ENCODE measurements around the gene SLC7A5.

DNA sequence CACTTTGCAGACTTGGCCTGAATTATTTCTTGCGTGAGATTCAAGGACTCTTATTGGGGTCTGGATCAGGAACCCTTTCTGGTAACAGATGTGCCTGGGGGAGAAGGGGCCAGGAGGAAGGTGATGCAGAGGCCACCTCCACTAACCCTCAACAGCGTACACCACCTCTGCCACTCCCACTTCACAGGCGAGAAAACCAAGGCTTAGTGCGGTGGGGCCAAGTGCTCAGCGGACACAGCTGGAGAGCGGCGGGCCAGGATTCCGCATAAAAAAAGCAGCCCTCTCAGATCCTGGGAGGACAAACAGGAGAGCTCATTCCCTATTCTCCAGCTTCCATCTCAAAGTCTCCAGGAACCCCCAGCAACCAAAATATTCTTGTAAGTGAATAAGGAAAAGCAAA is 51.4 kb downstream of the SLC7A5 start:
- TF ChIP-seq POLR2A (IDR thresholded peaks at IDR 0.05): no peak
- TF ChIP-seq, protein P1, sequence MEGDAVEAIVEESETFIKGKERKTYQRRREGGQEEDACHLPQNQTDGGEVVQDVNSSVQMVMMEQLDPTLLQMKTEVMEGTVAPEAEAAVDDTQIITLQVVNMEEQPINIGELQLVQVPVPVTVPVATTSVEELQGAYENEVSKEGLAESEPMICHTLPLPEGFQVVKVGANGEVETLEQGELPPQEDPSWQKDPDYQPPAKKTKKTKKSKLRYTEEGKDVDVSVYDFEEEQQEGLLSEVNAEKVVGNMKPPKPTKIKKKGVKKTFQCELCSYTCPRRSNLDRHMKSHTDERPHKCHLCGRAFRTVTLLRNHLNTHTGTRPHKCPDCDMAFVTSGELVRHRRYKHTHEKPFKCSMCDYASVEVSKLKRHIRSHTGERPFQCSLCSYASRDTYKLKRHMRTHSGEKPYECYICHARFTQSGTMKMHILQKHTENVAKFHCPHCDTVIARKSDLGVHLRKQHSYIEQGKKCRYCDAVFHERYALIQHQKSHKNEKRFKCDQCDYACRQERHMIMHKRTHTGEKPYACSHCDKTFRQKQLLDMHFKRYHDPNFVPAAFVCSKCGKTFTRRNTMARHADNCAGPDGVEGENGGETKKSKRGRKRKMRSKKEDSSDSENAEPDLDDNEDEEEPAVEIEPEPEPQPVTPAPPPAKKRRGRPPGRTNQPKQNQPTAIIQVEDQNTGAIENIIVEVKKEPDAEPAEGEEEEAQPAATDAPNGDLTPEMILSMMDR (IDR thresholded peaks at IDR 0.05 in 4 of 5, conservative IDR thresholded peaks at IDR 0.05 in 1 of 5): no peak
